Left lung (tissue), 10 donors: Measurements from ENCODE around the gene HINT3. TPM values are rescaled to one million over a fixed set of nuclear protein-coding genes. Genes with fewer than 3 reads are reported as not detected.

Experiments
- ATAC-seq: fragments of 200-7000 bp; cut with Tn5 transposase; one replicate; pipeline ENCODE4 v1.9.1; 2020; ENCODE audit warnings: moderate library complexity
- DNase-seq, 4 donors: peaks; one replicate each; pipeline ENCODE4 v3.0.0-alpha.2; 2013 to 2020
- H3K27ac ChIP-seq, 2 donors: fragments of 200-600 bp; sonication (generic) in 1 of 2; one replicate each; pipeline versions ENCODE4 v1.5.0 to v1.8.0; 2020 to 2021
- H3K27me3 ChIP-seq, 2 donors: fragments of 200-600 bp; sonication (generic) in 1 of 2; one replicate each; pipeline versions ENCODE4 v1.5.0 to v1.8.0; 2020 to 2021
- H3K36me3 ChIP-seq, 2 donors: fragments of 200-600 bp; sonication (generic) in 1 of 2; one replicate each; pipeline versions ENCODE4 v1.5.0 to v1.8.0; 2020 to 2021
- H3K4me1 ChIP-seq, 2 donors: fragments of 200-600 bp; one replicate each; pipeline ENCODE4 v1.8.0; 2021
- H3K4me3 ChIP-seq, 2 donors: fragments of 200-600 bp; sonication (generic) in 1 of 2; one replicate each; pipeline versions ENCODE4 v1.5.0 to v1.8.0; 2020 to 2021; ENCODE audit warnings: mild to moderate bottlenecking in 1 of 2
- H3K9me3 ChIP-seq, 2 donors: fragments of 200-600 bp; sonication (generic) in 1 of 2; one replicate each; pipeline versions ENCODE4 v1.5.0 to v1.8.0; 2020 to 2021
- CTCF ChIP-seq, 2 donors: fragments of 200-600 bp; sonication (generic) in 1 of 2; IDR thresholded peaks; one replicate each; pipeline versions ENCODE4 v1.5.0 to v1.8.0; 2021; ENCODE audit warnings: antibody characterized with exemption in 2 of 2
- intact Hi-C, 2 donors: fragments of 100-400 bp; cut with DNase I; formaldehyde crosslinking; loops; one replicate each; pipeline versions ENCODE4 v1.11.2 to v1.14.2; 2022
- polyA plus RNA-seq, 6 donors: library from polyadenylated mRNA; unstranded; fragments of 120-200 nt; gene quantifications; one replicate each; pipeline ENCODE4 v1.2.1, GENCODE V29; 2013; ENCODE audit not compliant: insufficient read length in 6 of 6
- total RNA-seq, 2 donors: library from RNA; stranded (reverse); fragmentation: NEBNext Ultra II Directional; extraction: Animal tissue kit (Norgen Biotek cat#: 25700); gene quantifications; one replicate each; pipeline ENCODE4 v1.2.1, GENCODE V29; 2021
- donor health status: DM: no; HTN: yes; CAD: no.
- donor health status: DM: no; HTN: no; CAD: no.

HINT3 gene
- total and polyA plus RNA-seq, 8 donors = 18.3 to 29.7 (median 23.9) TPM

- intact Hi-C loops = no loop called here
- Histone ChIP-seq H3K27ac (peak overlapping the region in 1 of 2 donors; percentile 23), H3K27me3 (no peaks in the 10 kb centered on the region), H3K4me3 (no peak overlapping the region), H3K9me3 (no peaks in the 10 kb centered on the region), H3K36me3 (peaks cover 0 to 15% of the 10 kb centered on the region in 2 donors), H3K4me1 (peaks cover 5 to 45% of the 10 kb centered on the region in 2 donors)
- ATAC-seq (peak; percentile 74), DNase-seq (no peak)
- TF ChIP-seq CTCF (IDR thresholded peaks at IDR 0.05) = no peak
Observed at GRCh38 chr6:125913864-125914351, 42.7 kb upstream of the HINT3 start.

GRCh38 chr6:125918230-125918629 is 38.3 kb upstream of the HINT3 start:
- Histone ChIP-seq H3K36me3 (peaks cover 0 to 41% of the 10 kb centered on the region in 2 donors), H3K4me3 (no peak overlapping the region), H3K27ac (peak overlapping the region; percentile 86 to 88), H3K9me3 (no peaks in the 10 kb centered on the region), H3K27me3 (no peaks in the 10 kb centered on the region), H3K4me1 (peaks cover 6 to 66% of the 10 kb centered on the region in 2 donors)
- ATAC-seq (peak; percentile 9), DNase-seq (no peak)
- intact Hi-C loops = no loop called here
- TF ChIP-seq CTCF (IDR thresholded peaks at IDR 0.05) = no peak

GRCh38 chr6:125918681-125919566 is 37.6 kb upstream of the HINT3 start:
- peaks cover 9 to 66% of the 10 kb centered on the region in 2 donors for H3K4me1 ChIP-seq
- DNase-seq = peak in 2 of 4 donors; percentile 25 to 69
- H3K9me3 ChIP-seq = no peaks in the 10 kb centered on the region
- H3K4me3 ChIP-seq = peak overlapping the region; percentile 15 to 46
- peak overlapping the region; percentile 86 to 88 for H3K27ac ChIP-seq
- peaks cover 0 to 47% of the 10 kb centered on the region in 2 donors for H3K36me3 ChIP-seq
- intact Hi-C loops = no loop called here
- H3K27me3 ChIP-seq = no peaks in the 10 kb centered on the region
- peak; percentile 91 for ATAC-seq
- no peak for TF ChIP-seq CTCF (IDR thresholded peaks at IDR 0.05)

GRCh38 chr6:125919618-125920017 is 37.0 kb upstream of the HINT3 start:
- H3K4me3 ChIP-seq = peak overlapping the region; percentile 15 to 46
- peaks cover 11 to 67% of the 10 kb centered on the region in 2 donors for H3K4me1 ChIP-seq
- ATAC-seq = no peak
- no peaks in the 10 kb centered on the region for H3K9me3 ChIP-seq
- peaks cover 0 to 54% of the 10 kb centered on the region in 2 donors for H3K36me3 ChIP-seq
- intact Hi-C loops = no loop called here
- H3K27me3 ChIP-seq = no peaks in the 10 kb centered on the region
- H3K27ac ChIP-seq = peak overlapping the region; percentile 86 to 88
- no peak for DNase-seq
- no peak for TF ChIP-seq CTCF (IDR thresholded peaks at IDR 0.05)

GRCh38 chr6:125922322-125922860 is 34.2 kb upstream of the HINT3 start:
- H3K4me1 ChIP-seq = peaks cover 11 to 77% of the 10 kb centered on the region in 2 donors
- H3K27me3 ChIP-seq = no peaks in the 10 kb centered on the region
- H3K9me3 ChIP-seq = no peaks in the 10 kb centered on the region
- peaks cover 0 to 64% of the 10 kb centered on the region in 2 donors for H3K36me3 ChIP-seq
- H3K4me3 ChIP-seq = peak overlapping the region in 1 of 2 donors; percentile 46
- TF ChIP-seq CTCF (IDR thresholded peaks at IDR 0.05) = no peak
- no peak for ATAC-seq
- intact Hi-C loops = no loop called here
- H3K27ac ChIP-seq = peak overlapping the region in 1 of 2 donors; percentile 66
- no peak for DNase-seq
